NOMO-1 treated with DMSO at 0.1 percent for 48 hours (cell line): ENCODE measurements around the gene CMTM6.
"Not testable (repeated sequence)": the region's sequence is repeated elsewhere in the genome, so short reads cannot be mapped to it uniquely, and the experiment has no call there.

Experiments
- DNase-seq: peaks from one replicate; lab custom pipeline; 2025; ENCODE audit not compliant: unreplicated experiment; lab: John Stamatoyannopoulos, UW

The CMTM6 gene, protein sequence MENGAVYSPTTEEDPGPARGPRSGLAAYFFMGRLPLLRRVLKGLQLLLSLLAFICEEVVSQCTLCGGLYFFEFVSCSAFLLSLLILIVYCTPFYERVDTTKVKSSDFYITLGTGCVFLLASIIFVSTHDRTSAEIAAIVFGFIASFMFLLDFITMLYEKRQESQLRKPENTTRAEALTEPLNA

DNA sequence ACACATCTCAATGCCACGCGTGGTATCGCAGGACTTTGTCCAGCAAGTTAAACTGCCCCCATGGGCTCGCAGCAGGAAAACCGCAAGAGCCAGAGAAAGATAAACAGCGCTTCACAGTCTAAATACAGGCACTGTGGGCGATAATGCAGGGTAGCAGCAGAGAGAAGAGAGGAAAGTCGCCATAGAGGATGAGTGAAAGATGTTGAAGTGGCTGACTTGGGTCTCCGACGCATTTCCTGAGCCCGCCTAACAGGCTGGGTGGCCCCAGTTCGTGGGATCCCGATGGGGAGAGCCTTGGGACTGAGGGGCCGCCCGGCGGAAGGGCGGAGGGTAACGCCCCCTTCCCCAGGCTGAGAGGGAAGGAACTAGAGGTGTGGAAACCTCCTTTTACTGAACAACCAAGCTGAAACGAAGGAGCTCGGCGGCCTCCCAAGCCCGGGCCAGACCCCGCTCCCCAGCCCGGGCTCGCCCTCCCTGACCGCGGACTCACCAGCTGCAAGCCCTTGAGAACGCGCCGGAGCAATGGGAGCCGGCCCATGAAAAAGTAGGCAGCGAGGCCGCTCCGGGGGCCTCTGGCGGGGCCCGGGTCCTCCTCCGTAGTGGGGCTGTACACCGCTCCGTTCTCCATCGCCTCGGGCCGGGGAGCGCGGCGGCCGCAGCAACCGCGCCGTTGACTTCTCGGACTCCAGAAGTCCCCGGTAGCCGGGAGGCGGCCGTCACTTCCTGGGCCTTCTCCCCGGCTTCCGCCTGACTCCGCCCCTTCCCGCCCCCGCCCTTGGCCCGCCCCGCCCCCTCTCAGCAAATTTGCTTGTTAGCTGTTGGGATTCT lies at the start of gene CMTM6:
TSS of gene CMTM6 (minus strand) at position 735 of the 828 bp plus-strand sequence. CDS start at position 628, 107 bp downstream.
- DNase-seq: peak; percentile 75

DNA sequence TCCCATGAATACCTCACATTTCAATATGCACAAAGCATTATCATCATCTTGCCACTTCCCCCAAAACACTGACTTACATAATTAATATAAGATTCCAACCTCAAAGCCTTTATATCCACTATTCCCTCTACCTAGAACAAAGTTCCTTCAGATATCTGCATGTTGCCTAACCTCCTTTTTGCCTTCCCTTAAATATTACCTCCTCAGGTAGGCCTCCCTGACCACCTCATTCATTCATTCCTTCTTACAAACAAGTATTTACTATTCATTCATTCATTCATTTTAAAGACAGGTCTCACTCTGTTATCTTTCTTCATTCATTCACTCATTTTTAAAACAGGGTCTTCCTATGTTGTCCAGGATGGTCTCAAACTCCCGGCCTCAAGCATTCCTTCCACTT lies 49.4 kb upstream of the CMTM6 start:
- DNase-seq: no peak

DNA sequence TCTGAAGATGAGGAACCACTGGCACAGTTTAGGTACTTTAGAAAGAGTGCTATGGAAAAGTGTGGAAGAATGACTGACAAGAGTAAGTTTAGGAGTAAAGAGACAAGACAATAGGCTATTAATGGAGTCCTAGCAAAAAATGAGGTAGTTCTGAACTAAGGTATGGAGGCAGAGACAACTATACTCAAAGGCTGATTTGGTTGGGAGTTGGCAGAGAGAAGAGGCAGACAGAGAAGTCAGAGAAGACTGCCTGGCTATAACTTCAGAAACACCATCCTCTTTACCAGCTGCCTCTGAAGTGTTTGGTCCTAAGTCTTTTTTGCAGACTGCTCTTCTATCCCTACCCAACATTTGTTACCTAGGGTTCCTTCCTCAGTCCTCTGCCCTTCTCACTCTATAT lies 48.8 kb upstream of the CMTM6 start:
- DNase-seq: no peak

DNA sequence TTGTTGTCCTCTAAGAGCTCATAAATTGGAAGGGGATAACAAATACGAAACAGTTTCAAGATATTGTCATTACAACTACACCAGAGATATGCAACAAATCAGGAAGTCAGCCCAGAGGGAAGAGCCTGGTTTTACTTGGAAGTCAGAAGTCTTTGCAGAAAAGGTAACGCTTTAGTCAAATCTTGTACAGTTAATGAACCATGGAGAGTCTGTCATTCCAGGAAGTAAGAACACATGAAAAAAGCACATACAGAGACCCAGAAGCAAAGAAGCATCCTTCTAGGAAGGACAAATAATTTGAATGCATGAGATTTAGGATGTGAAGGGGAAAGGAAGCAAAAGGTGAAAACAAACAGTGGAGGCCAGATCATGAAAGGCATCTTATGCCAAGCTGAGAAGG lies 48.4 kb upstream of the CMTM6 start:
- no peak for DNase-seq

DNA sequence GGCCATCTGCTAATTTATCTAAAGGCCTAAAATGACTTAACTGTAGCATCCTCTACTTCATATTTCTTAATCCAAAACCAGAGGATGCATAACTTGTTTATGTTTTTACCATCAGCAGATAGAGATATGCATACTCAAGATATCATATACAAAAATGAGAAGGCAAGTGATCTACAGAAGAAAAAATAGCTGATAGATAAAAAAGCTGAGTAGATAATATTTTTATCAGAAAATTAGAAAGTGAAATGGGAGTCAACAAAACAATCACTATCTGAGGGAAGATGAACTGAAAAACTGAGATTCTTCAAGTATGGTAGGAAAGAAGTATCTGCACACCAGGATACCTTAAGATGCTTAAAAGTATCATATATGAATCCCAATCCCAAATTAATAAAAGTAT lies 42.7 kb upstream of the CMTM6 start:
- DNase-seq: no peak

DNA sequence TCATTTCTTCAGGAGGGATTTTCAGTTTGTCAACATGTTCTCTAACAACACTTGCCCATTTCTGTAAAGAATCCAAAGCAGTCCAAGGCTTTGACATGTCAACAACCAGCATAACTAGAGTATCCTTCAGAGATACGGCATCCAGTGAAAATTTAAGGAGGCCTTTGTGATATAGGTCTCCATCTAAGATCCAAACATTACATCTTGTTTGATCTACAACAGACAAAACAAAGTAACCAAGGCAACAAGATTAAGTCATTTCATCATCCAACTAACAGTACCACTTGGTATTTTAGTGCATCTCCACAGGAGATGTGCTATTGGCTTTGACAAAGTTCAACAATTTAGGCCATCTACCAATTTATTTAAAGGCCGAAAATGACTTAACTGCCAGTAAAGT lies 42.2 kb upstream of the CMTM6 start:
- DNase-seq: no peak

DNA sequence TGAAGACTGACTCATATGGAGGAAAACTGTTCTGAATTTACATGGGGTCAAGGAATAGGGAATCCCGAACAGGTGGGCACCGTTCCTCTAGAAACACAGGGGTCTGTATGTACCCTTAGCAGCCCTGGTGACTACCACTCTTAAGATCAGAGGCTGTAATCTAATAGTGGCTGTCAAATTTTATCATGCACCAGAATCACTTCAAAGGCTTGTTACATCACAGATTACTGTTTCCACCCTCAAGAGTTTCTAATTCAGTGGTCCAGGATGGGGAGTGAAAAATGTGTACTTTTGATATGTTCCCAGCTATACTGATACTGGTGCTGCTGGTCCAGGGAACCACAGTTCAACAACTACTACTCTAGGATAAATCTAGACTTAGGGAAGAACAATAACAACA lies 40.2 kb upstream of the CMTM6 start:
- DNase-seq: no peak

DNA sequence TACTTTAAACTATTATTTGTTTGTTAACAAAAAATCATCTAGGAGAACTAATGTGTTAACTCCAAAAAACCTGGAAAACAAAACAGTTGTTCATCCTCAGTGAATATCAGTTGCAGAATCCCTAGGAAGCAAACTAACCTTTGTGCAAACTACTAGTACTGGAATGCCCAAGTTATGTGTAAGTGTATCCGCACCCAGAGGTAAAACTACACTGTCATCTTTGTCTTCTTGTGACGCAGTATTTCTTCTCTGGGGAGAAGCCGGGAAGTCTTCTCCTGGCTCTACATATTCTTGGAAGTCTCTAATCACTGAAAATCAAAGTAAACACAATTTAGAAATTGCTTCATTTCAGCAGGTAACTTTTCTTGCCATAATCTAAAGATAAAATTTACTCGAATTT lies 38.2 kb upstream of the CMTM6 start:
- DNase-seq: no peak

DNA sequence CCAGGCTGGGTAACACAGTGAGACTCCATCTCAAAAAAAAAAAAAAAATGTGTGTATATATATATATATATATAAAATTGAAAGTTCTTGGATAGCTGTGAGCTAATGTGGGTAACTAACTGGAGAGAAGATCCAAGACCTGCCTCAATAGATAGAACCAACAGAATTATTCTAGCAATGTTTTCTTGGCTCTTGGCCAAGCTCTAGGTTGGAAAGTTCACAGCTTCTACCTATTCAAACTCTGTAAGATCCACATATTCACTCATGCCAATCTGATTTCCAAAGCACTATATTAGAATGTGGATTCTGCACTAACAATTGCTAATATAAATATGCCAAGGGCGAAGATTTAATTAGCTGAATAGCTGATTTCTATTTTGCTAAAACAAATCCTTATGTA lies 29.8 kb upstream of the CMTM6 start:
- no peak for DNase-seq

DNA sequence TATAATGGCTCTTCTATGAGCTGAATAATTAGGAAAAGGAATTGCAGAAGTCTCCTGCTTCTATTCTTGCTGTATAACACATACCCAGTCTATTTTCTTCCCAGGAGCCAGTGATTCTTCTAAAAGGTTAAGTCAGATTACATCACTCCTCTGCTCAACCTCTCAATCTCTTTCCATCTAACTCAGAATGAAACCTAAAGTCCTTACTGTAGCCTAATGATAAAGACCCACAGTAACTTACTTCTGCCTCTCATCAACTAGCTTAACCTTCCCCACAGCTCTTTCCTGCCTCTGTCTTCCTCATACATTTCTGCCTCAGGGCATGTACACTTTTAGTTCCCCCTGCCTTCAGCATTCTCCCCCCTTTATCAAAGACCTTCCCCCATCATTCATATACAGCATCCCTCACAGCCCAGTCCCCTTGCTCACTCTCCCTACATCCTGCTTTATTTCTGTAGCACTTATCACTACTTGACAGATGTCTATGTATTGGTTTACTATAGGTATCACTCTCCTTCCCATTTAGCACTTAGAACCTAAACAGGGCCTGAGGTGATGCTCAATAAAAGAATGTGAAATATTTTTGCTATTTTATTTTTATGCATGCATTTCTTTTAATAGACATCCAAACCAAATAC lies 28.5 kb upstream of the CMTM6 start:
- DNase-seq: no peak

DNA sequence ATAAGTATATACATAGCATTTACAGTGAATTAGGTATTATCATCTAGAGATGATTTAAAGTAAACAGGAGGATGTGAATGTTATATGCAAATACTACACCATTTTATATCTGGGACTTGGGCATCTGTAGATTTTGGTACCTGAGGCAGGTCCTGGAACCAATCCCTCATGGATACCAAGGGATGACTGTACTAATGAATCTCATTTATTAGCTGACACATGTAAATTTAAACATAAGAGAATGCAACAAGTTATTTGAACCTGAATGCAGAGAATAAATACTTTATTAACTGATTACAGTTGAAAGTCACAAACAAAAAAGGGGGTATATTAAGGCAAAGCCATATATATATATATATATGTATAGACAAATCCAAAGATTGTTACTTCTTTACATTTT lies 23.1 kb upstream of the CMTM6 start:
- DNase-seq: no peak

DNA sequence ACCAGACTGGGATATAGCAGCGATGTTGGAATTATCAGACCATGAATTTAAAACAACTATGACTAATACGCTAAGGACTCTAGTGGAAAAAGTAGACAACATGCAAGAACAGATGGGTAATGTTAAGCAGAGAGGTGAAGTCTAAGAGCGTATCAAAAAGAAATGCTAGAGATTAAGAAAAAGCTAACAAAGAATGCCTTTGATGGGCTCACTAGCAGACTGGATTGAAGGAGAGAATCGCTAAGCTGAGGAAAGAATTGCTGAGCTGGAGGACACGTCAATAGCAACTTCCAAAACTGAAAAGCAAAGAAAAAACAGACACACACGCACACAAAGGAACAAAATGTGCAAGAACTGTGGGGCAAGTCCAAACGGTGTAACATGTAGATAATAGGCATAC lies 20.0 kb upstream of the CMTM6 start:
- no peak for DNase-seq

DNA sequence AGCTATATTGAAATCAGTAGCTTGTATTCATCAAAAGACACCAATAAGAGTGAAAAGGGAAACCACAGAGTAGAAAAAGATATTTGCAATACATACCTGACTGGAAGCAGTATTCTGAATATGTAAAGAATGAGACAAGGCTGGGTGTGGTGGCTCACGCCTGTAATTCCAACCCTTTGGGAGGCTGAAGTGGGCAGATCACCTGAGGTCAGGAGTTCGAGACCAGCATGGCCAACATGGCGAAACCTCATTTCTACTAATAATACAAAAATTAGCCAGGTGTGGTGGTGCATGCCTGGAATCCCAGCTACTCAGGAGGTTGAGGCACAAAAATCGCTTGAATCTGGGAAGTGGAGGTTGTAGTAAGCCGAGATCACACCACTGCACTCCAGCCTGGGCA lies 16.3 kb upstream of the CMTM6 start:
- DNase-seq: not testable (repeated sequence)

DNA sequence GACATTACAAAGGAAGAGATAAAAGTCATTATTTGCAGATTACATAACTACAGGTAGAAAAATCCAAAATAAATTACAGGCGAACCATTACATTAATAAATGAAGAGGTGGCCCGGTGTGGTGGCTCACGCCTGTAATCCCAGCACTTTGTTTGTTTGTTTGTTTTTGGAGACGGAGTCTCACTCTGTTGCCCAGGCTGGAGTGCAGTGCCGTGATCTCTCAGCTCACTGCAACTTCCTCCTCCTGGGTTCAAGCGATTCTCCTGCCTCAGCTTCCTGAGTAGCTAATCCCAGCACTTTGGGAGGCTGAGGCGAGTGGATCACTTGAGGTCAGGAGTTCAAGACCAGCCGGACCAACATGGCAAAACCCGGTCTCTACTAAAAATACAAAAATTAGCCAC lies 14.1 kb upstream of the CMTM6 start:
- not testable (repeated sequence) for DNase-seq

DNA sequence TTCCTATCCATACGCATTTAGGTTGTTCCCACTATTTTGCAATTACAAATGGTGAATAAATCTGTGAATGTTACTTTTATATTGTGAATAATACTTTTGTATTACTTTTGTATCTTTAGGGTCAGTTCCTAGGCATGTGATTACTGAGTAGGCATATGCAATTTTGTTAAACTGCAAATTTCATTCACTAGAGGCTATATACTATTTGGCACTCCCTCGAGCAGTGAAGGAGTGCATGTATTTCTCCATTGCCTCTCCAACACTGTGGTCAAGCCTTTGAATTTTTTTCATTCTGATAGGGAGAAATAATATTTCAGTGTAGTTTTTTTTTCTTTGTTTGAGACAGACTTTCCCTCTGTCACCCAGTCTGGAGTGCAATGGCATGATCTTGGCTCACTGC lies 8.4 kb upstream of the CMTM6 start:
- no peak for DNase-seq

DNA sequence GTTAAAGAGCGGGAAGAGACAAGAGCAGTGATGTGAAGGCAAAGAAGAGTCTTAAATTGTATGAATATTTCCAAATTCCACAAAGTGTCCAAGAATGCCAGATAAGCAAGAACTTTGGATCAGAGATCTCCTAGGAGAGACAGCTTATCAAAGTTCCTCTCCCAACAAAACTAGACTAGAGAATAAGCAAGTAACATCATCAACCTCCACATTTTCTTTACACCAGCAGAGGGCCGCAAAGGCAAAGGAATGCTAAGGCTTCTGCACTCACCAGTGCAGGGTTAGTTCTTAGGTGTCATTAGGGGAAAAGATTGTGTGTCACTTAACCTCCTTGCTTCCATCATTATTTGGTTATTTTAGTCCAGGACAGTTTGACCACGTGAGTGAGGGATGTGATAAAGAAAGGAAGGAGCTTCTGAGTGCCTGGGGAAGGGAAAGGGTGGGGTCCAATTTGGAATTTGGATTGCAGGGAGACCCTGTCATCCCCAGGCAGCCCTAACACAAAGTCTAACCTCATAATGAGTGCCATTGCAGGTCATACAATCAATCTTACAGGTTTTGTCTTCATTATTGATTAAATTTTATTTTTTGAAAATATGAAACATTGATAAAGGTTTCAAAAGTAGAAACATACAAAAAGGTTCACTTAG lies 7.5 kb upstream of the CMTM6 start:
- peak; percentile 61 for DNase-seq

DNA sequence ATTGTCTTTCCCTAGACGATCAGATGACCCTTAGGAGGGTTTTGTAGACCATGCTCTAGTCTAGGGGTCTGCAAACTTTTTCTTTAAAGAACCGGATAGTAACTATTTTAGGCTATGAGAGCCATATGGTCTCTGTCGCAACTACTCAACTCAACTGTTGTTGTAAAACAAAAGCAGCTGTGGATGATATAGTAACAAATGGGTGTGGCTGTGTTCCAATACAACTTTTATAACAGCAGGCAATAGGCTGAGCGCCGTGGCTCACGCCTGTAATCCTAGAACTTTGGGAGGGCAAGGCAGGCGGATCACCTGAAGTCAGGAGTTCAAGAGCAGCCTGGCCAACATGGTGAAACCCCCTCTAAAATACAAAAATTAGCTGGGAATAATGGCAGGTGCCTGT lies 6.1 kb upstream of the CMTM6 start:
- DNase-seq: peak; percentile 48

DNA sequence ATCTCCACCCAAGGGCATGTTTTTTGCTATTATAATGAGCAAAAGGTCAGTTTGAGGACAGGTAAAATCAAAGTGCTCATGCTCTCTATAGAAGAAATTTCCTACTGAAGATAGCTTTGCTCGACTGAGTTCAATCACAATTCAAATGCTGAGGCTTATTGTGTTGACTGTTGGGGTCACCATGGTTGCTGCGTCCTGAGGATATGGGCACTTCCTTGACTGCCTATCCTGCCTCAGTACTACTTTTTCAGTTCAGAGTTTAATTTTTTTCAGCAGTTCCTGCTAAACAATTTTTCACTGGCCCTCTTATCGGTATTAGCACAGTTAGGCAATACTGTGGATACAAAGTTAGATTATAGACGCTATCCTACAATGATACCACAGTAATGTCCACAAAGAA lies 3.8 kb upstream of the CMTM6 start:
- DNase-seq: no peak

DNA sequence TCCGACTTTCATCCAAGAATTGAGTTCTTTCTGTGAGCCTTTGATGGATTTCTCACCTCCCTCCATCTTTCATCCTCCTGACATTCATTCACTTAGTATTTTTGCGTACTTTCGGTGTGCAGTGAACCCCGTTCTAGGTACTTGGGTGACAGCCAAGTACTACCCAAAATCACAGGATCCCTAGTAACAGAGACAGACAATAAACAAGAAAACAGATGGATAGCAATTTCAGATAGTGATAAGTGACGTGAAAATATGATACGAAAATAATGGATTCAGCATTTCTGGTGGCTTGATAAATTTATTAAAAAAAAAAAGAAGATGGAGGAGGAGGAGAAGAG lies 264 bp upstream of the CMTM6 start:
- no peak for DNase-seq

DNA sequence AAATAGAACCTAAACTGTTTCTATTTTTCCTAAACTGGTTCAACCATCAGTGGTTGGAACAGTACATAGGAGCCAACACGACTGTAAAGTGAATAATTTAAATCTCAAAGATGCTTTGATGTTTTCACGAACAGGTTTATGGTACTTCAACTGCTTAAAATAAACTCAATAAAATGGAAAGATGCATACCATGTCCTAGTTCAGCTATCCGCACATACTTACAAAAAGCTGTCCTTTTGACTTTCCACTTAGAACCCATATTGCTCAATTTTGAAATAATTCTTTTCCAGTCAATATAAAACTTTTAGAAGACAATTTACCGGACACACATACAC lies 902 bp downstream of the CMTM6 start:
- peak; percentile 59 for DNase-seq

DNA sequence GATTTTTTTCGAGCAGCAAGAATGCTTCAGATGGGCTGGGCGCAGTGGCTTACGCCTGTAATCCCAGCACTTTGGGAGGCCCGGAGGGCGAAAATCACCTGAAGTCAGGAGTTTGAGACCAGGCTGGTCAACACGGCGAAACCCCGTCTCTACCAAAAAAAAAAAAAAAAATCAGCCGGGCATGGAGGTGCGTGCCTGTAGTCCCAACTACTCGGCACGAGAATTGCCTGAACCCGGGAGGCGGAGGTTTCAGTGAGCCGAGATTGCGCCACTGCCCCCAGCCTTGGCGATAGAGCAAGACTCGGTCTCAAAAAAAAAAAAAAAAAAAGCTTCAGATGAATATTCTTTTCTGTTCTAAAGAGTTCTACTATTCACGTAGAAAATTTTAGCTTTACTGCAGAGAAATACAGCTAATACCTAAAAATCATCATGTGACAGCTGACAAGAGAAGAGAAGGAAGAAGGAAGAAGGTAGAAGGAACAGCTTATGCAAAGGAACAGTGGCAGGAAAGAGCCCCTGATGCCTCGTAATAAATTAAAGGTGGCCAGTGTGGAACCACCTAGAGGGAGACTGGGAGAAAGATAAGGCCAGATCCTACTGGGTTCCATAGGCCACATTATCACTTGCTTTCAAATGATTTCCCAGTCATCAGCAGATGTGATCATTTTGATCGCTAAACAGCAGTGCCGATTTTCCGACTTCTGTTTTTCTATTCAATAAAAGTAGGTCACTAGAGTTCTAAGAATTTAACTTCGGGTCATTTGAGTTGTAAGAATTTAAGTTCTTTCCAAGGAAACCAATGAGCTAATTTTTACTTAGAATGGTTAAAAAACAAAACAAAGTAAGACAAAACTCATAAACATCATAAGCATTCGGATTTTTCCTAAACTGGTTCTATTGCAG lies 1.5 kb downstream of the CMTM6 start:
- peak; percentile 15 for DNase-seq
